ENCODE results near the gene RAB3C. TPM values are rescaled to one million over a fixed set of nuclear protein-coding genes. Genes with fewer than 3 reads are reported as not detected.
"Not testable (repeated sequence)": the region's sequence is repeated elsewhere in the genome, so short reads cannot be mapped to it uniquely, and the experiment has no call there.

The RAB3C gene
- total and polyA plus RNA-seq, 2 donors (not counting 1 experiment from before 2014, with no cell fraction given), result not detected

DNA sequence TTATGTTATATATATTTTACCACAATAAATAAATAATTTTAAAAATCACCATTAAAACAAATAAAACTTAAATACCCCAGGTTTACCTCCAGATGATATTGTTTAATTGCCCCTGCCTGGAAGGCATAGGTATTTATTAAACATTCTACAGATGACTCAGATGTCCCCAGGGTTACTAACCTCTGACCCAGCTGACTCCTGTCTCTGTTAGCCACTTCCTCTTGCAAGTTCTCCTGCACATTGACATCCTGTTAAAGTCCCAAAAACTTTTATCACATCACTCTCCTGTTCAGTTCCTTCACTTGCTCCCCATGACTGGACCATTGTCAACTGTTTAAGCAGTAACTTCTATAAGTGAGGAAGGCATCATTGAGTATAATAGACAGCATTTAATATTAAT is 37.0 kb upstream of the RAB3C start:
- no peaks in the 10 kb centered on the region for H3K79me2 ChIP-seq (ENCODE audit: control insufficient read depth, insufficient read depth, low read length)
- no peak overlapping the region for H3K27ac ChIP-seq (ENCODE audit: insufficient read depth, low read length)
- TF ChIP-seq, protein P1, sequence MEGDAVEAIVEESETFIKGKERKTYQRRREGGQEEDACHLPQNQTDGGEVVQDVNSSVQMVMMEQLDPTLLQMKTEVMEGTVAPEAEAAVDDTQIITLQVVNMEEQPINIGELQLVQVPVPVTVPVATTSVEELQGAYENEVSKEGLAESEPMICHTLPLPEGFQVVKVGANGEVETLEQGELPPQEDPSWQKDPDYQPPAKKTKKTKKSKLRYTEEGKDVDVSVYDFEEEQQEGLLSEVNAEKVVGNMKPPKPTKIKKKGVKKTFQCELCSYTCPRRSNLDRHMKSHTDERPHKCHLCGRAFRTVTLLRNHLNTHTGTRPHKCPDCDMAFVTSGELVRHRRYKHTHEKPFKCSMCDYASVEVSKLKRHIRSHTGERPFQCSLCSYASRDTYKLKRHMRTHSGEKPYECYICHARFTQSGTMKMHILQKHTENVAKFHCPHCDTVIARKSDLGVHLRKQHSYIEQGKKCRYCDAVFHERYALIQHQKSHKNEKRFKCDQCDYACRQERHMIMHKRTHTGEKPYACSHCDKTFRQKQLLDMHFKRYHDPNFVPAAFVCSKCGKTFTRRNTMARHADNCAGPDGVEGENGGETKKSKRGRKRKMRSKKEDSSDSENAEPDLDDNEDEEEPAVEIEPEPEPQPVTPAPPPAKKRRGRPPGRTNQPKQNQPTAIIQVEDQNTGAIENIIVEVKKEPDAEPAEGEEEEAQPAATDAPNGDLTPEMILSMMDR (conservative IDR thresholded peaks at IDR 0.05 in 1 of 2, IDR thresholded peaks at IDR 0.05 in 1 of 2; ENCODE audit: low read depth in 1 of 2, low read length in 2 of 2), result no peak
- no peak for TF ChIP-seq EZH2 (IDR thresholded peaks at IDR 0.05; ENCODE audit: low read length, missing control alignments)
- no peaks in the 10 kb centered on the region for H3K4me1 ChIP-seq (ENCODE audit: control insufficient read depth, extremely low read depth, insufficient read depth, low read length)
- no peak overlapping the region for H3K9ac ChIP-seq (ENCODE audit: insufficient read depth, low read length)
- H3K36me3 ChIP-seq (ENCODE audit: control insufficient read depth, insufficient read depth, low read length), result no peaks in the 10 kb centered on the region
- H4K20me1 ChIP-seq (ENCODE audit: control insufficient read depth, extremely low read depth, insufficient read depth, low read length), result no peaks in the 10 kb centered on the region
- H2AFZ ChIP-seq (ENCODE audit: low read length), result no peak overlapping the region
- DNase-seq (ENCODE audit: low read depth in 2 of 2), result no peak
- H3K4me2 ChIP-seq (ENCODE audit: extremely low read depth, insufficient read depth, low read length), result no peak overlapping the region
- H3K27me3 ChIP-seq (ENCODE audit: control insufficient read depth, insufficient read depth, low read length), result no peaks in the 10 kb centered on the region
- no peaks in the 10 kb centered on the region for H3K9me3 ChIP-seq (ENCODE audit: control insufficient read depth, insufficient read depth, low read depth, low read length)
- no peak overlapping the region for H3K4me3 ChIP-seq (replicated peaks in 1 of 4; ENCODE audit: control extremely low read depth in 1 of 4, insufficient read depth in 1 of 4, low read depth in 3 of 4, low read length in 4 of 4)

GRCh38 chr5:58548068-58548467 is 34.8 kb upstream of the RAB3C start:
- H3K4me1 ChIP-seq (ENCODE audit: control insufficient read depth, extremely low read depth, insufficient read depth, low read length), result no peaks in the 10 kb centered on the region
- no peaks in the 10 kb centered on the region for H3K27me3 ChIP-seq (ENCODE audit: control insufficient read depth, insufficient read depth, low read length)
- H3K9ac ChIP-seq (ENCODE audit: insufficient read depth, low read length), result no peak overlapping the region
- no peak overlapping the region for H2AFZ ChIP-seq (ENCODE audit: low read length)
- no peaks in the 10 kb centered on the region for H3K36me3 ChIP-seq (ENCODE audit: control insufficient read depth, insufficient read depth, low read length)
- no peak overlapping the region for H3K27ac ChIP-seq (ENCODE audit: insufficient read depth, low read length)
- H3K9me3 ChIP-seq (ENCODE audit: control insufficient read depth, insufficient read depth, low read depth, low read length), result no peaks in the 10 kb centered on the region
- DNase-seq (ENCODE audit: low read depth in 2 of 2), result no peak
- H3K4me3 ChIP-seq (replicated peaks in 1 of 4; ENCODE audit: control extremely low read depth in 1 of 4, insufficient read depth in 1 of 4, low read depth in 3 of 4, low read length in 4 of 4), result no peak overlapping the region
- H3K4me2 ChIP-seq (ENCODE audit: extremely low read depth, insufficient read depth, low read length), result no peak overlapping the region
- no peaks in the 10 kb centered on the region for H3K79me2 ChIP-seq (ENCODE audit: control insufficient read depth, insufficient read depth, low read length)
- H4K20me1 ChIP-seq (ENCODE audit: control insufficient read depth, extremely low read depth, insufficient read depth, low read length), result no peaks in the 10 kb centered on the region
- TF ChIP-seq, protein P1 (conservative IDR thresholded peaks at IDR 0.05 in 1 of 2, IDR thresholded peaks at IDR 0.05 in 1 of 2; ENCODE audit: low read depth in 1 of 2, low read length in 2 of 2), result no peak
- TF ChIP-seq EZH2 (IDR thresholded peaks at IDR 0.05; ENCODE audit: low read length, missing control alignments), result no peak

DNA sequence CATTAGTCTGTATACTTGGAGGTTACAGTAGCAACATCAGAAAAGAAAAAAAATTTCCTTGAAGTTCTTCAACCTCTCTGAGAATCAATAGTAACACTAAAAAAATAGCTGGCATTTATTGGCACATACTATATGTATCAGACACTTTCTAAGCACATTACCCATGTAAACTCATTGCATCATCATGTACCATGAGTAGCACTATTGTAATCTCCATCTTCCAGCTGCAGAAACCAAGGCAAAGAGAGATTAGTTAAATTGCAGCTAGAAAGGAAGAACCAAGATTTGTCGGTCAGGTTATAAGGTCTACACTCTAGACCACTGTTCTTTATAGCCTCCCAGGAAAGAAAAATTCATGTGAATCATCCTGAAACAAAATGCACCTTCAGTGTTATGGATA is 31.4 kb upstream of the RAB3C start:
- Histone ChIP-seq H3K36me3 (ENCODE audit: control insufficient read depth, insufficient read depth, low read length) (no peaks in the 10 kb centered on the region), H3K9me3 (ENCODE audit: control insufficient read depth, insufficient read depth, low read depth, low read length) (no peaks in the 10 kb centered on the region), H3K27ac (ENCODE audit: insufficient read depth, low read length) (no peak overlapping the region), H3K4me3 (replicated peaks in 1 of 4; ENCODE audit: control extremely low read depth in 1 of 4, insufficient read depth in 1 of 4, low read depth in 3 of 4, low read length in 4 of 4) (no peak overlapping the region), H4K20me1 (ENCODE audit: control insufficient read depth, extremely low read depth, insufficient read depth, low read length) (no peaks in the 10 kb centered on the region), H2AFZ (ENCODE audit: low read length) (no peak overlapping the region), H3K79me2 (ENCODE audit: control insufficient read depth, insufficient read depth, low read length) (no peaks in the 10 kb centered on the region), H3K27me3 (ENCODE audit: control insufficient read depth, insufficient read depth, low read length) (no peaks in the 10 kb centered on the region), H3K4me1 (ENCODE audit: control insufficient read depth, extremely low read depth, insufficient read depth, low read length) (no peaks in the 10 kb centered on the region), H3K4me2 (ENCODE audit: extremely low read depth, insufficient read depth, low read length) (no peak overlapping the region), H3K9ac (ENCODE audit: insufficient read depth, low read length) (no peak overlapping the region)
- TF ChIP-seq EZH2 (IDR thresholded peaks at IDR 0.05; ENCODE audit: low read length, missing control alignments), result no peak
- TF ChIP-seq, protein P1 (conservative IDR thresholded peaks at IDR 0.05 in 1 of 2, IDR thresholded peaks at IDR 0.05 in 1 of 2; ENCODE audit: low read depth in 1 of 2, low read length in 2 of 2), result no peak
- no peak for DNase-seq (ENCODE audit: low read depth in 2 of 2)

- not testable (repeated sequence) for H3K4me1 ChIP-seq (ENCODE audit: control insufficient read depth, extremely low read depth, insufficient read depth, low read length); H3K4me3 ChIP-seq (replicated peaks in 1 of 4; ENCODE audit: control extremely low read depth in 1 of 4, insufficient read depth in 1 of 4, low read depth in 3 of 4, low read length in 4 of 4); H3K27ac ChIP-seq (ENCODE audit: insufficient read depth, low read length); H2AFZ ChIP-seq (ENCODE audit: low read length); H4K20me1 ChIP-seq (ENCODE audit: control insufficient read depth, extremely low read depth, insufficient read depth, low read length); H3K4me2 ChIP-seq (ENCODE audit: extremely low read depth, insufficient read depth, low read length); H3K9me3 ChIP-seq (ENCODE audit: control insufficient read depth, insufficient read depth, low read depth, low read length); H3K9ac ChIP-seq (ENCODE audit: insufficient read depth, low read length); H3K27me3 ChIP-seq (ENCODE audit: control insufficient read depth, insufficient read depth, low read length); H3K79me2 ChIP-seq (ENCODE audit: control insufficient read depth, insufficient read depth, low read length); H3K36me3 ChIP-seq (ENCODE audit: control insufficient read depth, insufficient read depth, low read length); DNase-seq (ENCODE audit: low read depth in 2 of 2)
These were observed 25.1 kb upstream of the RAB3C start for GRCh38 chr5:58557665-58558338.
